ENCODE data around the gene CDKN1C.

GRCh38 chr11:2929531-2929949 is 44.0 kb upstream of the CDKN1C start:
- no peak for TF ChIP-seq CTCF (IDR thresholded peaks at IDR 0.05)
- TF ChIP-seq POLR2A (IDR thresholded peaks at IDR 0.05) = no peak

Measured in thyroid gland (tissue), 4 donors.